CD14-positive monocyte (primary cell): ENCODE data around the gene LMAN1. TPM values are rescaled to one million over a fixed set of nuclear protein-coding genes. Genes with fewer than 3 reads are reported as not detected.

Experiments used
- DNase-seq, 3 donors: peaks; one replicate each; pipeline ENCODE4 v3.0.0-alpha.2; 2011 to 2022
- H2AFZ ChIP-seq: 2 replicates; pipeline ENCODE4 v1.6.0; 2012; ENCODE audit warnings: mild to moderate bottlenecking, low read depth, low read length, inconsistent platforms; ENCODE audit not compliant: insufficient read depth, poor library complexity, severe bottlenecking
- H3K27ac ChIP-seq, 2 donors: 1 replicate in 1 of 2; 2 replicates in 1 of 2; pipeline ENCODE4 v1.5.1; 2012 to 2013; ENCODE audit warnings: low read length in 2 of 2, control low read depth in 1 of 2, inconsistent platforms in 1 of 2, low read depth in 1 of 2, mild to moderate bottlenecking in 1 of 2
- H3K27me3 ChIP-seq, 2 donors: one replicate each; pipeline versions ENCODE4 v1.6.0 to v1.6.1; 2011 to 2013; ENCODE audit warnings: low read length in 2 of 2; ENCODE audit not compliant: control insufficient read depth in 2 of 2, insufficient read depth in 2 of 2
- H3K36me3 ChIP-seq, 2 donors: replicated peaks in 1 of 2; 1 replicate in 1 of 2; 2 replicates in 1 of 2; pipeline versions ENCODE4 v1.5.1 to v1.6.1; 2012 to 2013; ENCODE audit warnings: low read length in 2 of 2, control low read depth in 1 of 2, inconsistent platforms in 1 of 2, mild to moderate bottlenecking in 1 of 2; ENCODE audit not compliant: insufficient read depth in 2 of 2, control insufficient read depth in 1 of 2
- H3K4me1 ChIP-seq, 2 donors: 1 replicate in 1 of 2; 2 replicates in 1 of 2; pipeline versions ENCODE4 v1.5.1 to v1.6.1; 2012 to 2013; ENCODE audit warnings: low read length in 2 of 2, control low read depth in 1 of 2, inconsistent platforms in 1 of 2, mild to moderate bottlenecking in 1 of 2, moderate library complexity in 1 of 2; ENCODE audit not compliant: insufficient read depth in 2 of 2, control insufficient read depth in 1 of 2
- H3K4me2 ChIP-seq: replicated peaks from 2 replicates; pipeline ENCODE3; 2012; ENCODE audit warnings: low read length, moderate library complexity, mild to moderate bottlenecking; ENCODE audit not compliant: poor library complexity, severe bottlenecking; ENCODE audit errors: extremely low read depth
- H3K4me3 ChIP-seq, 3 experiments: fragments of 200-600 bp in 1 of 3; sonication (generic) in 1 of 3; replicated peaks in 1 of 3; 1 replicate in 2 of 3; 2 replicates in 1 of 3; pipeline ENCODE4 v1.5.1; 2011 to 2013; ENCODE audit warnings: low read length in 3 of 3, mild to moderate bottlenecking in 3 of 3, control low read depth in 2 of 3, low read depth in 2 of 3, inconsistent platforms in 1 of 3, moderate library complexity in 1 of 3
- H3K79me2 ChIP-seq: 2 replicates; pipeline ENCODE4 v1.6.0; 2012; ENCODE audit warnings: mild to moderate bottlenecking, control low read depth, inconsistent platforms, low read length, moderate library complexity; ENCODE audit not compliant: insufficient read depth
- H3K9ac ChIP-seq: 2 replicates; pipeline ENCODE4 v1.6.0; 2017; ENCODE audit warnings: low read length, mild to moderate bottlenecking; ENCODE audit not compliant: insufficient read depth, poor library complexity, severe bottlenecking
- H3K9me3 ChIP-seq, 2 donors: replicated peaks in 1 of 2; 1 replicate in 1 of 2; 2 replicates in 1 of 2; pipeline versions ENCODE4 v1.5.1 to v1.6.1; 2012 to 2013; ENCODE audit warnings: low read length in 2 of 2, control low read depth in 1 of 2; ENCODE audit not compliant: control insufficient read depth in 1 of 2, insufficient read depth in 1 of 2
- H4K20me1 ChIP-seq: 2 replicates; pipeline ENCODE4 v1.6.0; 2012; ENCODE audit warnings: mild to moderate bottlenecking, low read length, control low read depth, moderate library complexity; ENCODE audit not compliant: insufficient read depth
- H3K27ac Mint-ChIP-seq, 7 donors: one replicate each; pipeline ENCODE4 v1.8.0; 2020; ENCODE audit warnings: mild to moderate bottlenecking in 7 of 7, mixed read lengths in 7 of 7, moderate library complexity in 6 of 7, inconsistent platforms in 2 of 7
- H3K27me3 Mint-ChIP-seq, 3 donors: one replicate each; pipeline ENCODE4 v1.8.0; 2021 to 2022; ENCODE audit warnings: low read depth in 3 of 3, mild to moderate bottlenecking in 3 of 3, mixed read lengths in 3 of 3, moderate library complexity in 3 of 3, inconsistent platforms in 1 of 3
- H3K36me3 Mint-ChIP-seq, 2 donors: one replicate each; pipeline ENCODE4 v1.8.0; 2020; ENCODE audit warnings: mixed read lengths in 2 of 2, inconsistent platforms in 1 of 2, mild to moderate bottlenecking in 1 of 2
- H3K4me1 Mint-ChIP-seq: one replicate; pipeline ENCODE4 v1.8.0; 2020; ENCODE audit warnings: mild to moderate bottlenecking, mixed read lengths
- H3K4me3 Mint-ChIP-seq, 2 donors: one replicate each; pipeline ENCODE4 v1.8.0; 2020; ENCODE audit warnings: mild to moderate bottlenecking in 2 of 2, mixed read lengths in 2 of 2, moderate library complexity in 1 of 2
- H3K9me3 Mint-ChIP-seq, 7 donors: one replicate each; pipeline ENCODE4 v1.8.0; 2020 to 2022; ENCODE audit warnings: mixed read lengths in 7 of 7, mild to moderate bottlenecking in 6 of 7, moderate library complexity in 6 of 7, inconsistent platforms in 2 of 7
- WGBS: methylation state at CpG from one replicate; pipeline ENCODE4 v1.1.5; 2013; ENCODE audit warnings: missing lambda C conversion rate; ENCODE audit not compliant: insufficient coverage; 5-methylcytosine and 5-hydroxymethylcytosine counted together
- intact Hi-C, 2 donors: fragments of 100-400 bp; cut with micrococcal nuclease; formaldehyde crosslinking; loops; one replicate each; pipeline versions ENCODE4 v1.15.0 to v1.15.1; 2023
- polyA plus RNA-seq, 3 donors: library from polyadenylated mRNA; depleted of rRNA in 1 of 3; unstranded in 2 of 3; stranded (reverse) in 1 of 3; fragments of 300-500 nt in 2 of 3; fragments of >200 nt in 1 of 3; fragmentation: Illumina TruSeq in 2 of 3; gene quantifications; 1 replicate in 2 of 3; 2 replicates in 1 of 3; pipeline ENCODE4 v1.2.3, GENCODE V29; 2012 to 2021
- TF ChIP-seq, protein P1 (sequence below): fragments of 200-600 bp; IDR thresholded peaks from one replicate; pipeline ENCODE4 v1.8.0; 2022; ENCODE audit warnings: antibody characterized with exemption, mild to moderate bottlenecking

The LMAN1 gene
- polyA plus RNA-seq, 3 donors: 4.7 to 10.9 (median 7.6) TPM

DNA sequence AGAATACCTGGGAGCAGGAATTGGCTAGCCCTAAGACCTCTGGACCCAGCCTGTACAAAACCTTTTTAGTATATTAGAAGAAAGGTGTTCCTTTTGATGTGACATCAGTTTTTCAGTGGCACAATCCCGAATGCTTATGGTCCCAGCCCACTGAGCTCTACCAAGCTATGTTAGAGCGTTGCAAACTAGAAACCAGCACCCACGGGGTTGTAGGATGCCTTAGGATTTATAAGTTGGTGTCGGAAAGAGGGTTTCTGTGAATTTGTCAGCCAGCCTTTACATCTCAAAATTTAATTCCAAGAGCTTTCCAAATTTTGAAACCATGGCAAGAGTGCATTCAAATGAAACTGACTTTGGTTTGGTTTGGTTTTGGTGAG, 499 bp upstream of the LMAN1 start:
- H3K27me3 Mint-ChIP-seq: peaks cover 6 to 8% (median 6%) of the 10 kb centered on the region in 3 donors
- DNase-seq: no peak
- H4K20me1 ChIP-seq: no peaks in the 10 kb centered on the region
- H3K9ac ChIP-seq: peak overlapping the region; percentile 64
- H3K27me3 ChIP-seq: peaks cover 21 to 34% of the 10 kb centered on the region in 2 donors
- peaks cover 25% of the 10 kb centered on the region for H3K4me1 Mint-ChIP-seq
- H3K4me2 ChIP-seq: peak overlapping the region; percentile 87
- H3K36me3 ChIP-seq: peaks cover 3 to 9% of the 10 kb centered on the region in 2 donors
- peaks cover 8% of the 10 kb centered on the region for H3K79me2 ChIP-seq
- H3K27ac Mint-ChIP-seq: no peak overlapping the region
- no peaks in the 10 kb centered on the region for H3K9me3 ChIP-seq
- H3K4me1 ChIP-seq: peaks cover 14 to 18% of the 10 kb centered on the region in 2 donors
- no peak overlapping the region for H3K27ac ChIP-seq
- peak overlapping the region; percentile 81 to 95 (median 83) for H3K4me3 ChIP-seq
- intact Hi-C loops: no loop called here
- TF ChIP-seq, protein P1, sequence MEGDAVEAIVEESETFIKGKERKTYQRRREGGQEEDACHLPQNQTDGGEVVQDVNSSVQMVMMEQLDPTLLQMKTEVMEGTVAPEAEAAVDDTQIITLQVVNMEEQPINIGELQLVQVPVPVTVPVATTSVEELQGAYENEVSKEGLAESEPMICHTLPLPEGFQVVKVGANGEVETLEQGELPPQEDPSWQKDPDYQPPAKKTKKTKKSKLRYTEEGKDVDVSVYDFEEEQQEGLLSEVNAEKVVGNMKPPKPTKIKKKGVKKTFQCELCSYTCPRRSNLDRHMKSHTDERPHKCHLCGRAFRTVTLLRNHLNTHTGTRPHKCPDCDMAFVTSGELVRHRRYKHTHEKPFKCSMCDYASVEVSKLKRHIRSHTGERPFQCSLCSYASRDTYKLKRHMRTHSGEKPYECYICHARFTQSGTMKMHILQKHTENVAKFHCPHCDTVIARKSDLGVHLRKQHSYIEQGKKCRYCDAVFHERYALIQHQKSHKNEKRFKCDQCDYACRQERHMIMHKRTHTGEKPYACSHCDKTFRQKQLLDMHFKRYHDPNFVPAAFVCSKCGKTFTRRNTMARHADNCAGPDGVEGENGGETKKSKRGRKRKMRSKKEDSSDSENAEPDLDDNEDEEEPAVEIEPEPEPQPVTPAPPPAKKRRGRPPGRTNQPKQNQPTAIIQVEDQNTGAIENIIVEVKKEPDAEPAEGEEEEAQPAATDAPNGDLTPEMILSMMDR: no peak
- H3K36me3 Mint-ChIP-seq: peaks cover 7 to 8% of the 10 kb centered on the region in 2 donors
- no peaks in the 10 kb centered on the region for H3K9me3 Mint-ChIP-seq
- H3K4me3 Mint-ChIP-seq: peak overlapping the region; percentile 94 to 96
- 0% methylated on average over 1 of the region's 4 CpGs for WGBS
- peak overlapping the region; percentile 87 for H2AFZ ChIP-seq

DNA sequence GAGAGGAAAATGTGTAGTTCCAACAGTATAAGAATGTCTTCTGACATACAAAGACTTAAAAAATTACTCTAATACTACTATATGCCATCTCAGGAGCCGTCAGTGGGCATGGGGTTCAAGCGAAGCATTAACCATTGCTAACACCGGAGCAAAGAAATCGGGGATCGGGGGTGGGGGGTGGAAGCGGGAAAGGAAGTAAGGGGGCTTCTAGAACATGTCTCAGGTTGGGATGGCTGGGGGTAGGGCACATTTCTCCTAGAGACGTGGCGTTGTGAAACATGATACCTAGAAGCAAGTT, 702 bp downstream of the LMAN1 start:
- H3K27me3 ChIP-seq: peaks cover 21 to 30% of the 10 kb centered on the region in 2 donors
- Mint-ChIP-seq H3K27ac (peak overlapping the region in 5 of 7 donors; percentile 9 to 75 (median 61)), H3K4me3 (peak overlapping the region; percentile 94 to 96), H3K36me3 (peaks cover 10% of the 10 kb centered on the region in 2 donors), H3K27me3 (peaks cover 1 to 7% (median 6%) of the 10 kb centered on the region in 3 donors), H3K9me3 (no peaks in the 10 kb centered on the region), H3K4me1 (peaks cover 25% of the 10 kb centered on the region)
- peak overlapping the region; percentile 81 to 95 (median 83) for H3K4me3 ChIP-seq
- H4K20me1 ChIP-seq: no peaks in the 10 kb centered on the region
- peaks cover 3 to 21% of the 10 kb centered on the region in 2 donors for H3K36me3 ChIP-seq
- H3K27ac ChIP-seq: no peak overlapping the region
- 0% methylated on average over 7 of the region's 8 CpGs for WGBS
- peak overlapping the region; percentile 87 for H2AFZ ChIP-seq
- TF ChIP-seq, protein P1: no peak
- H3K4me1 ChIP-seq: peaks cover 14 to 18% of the 10 kb centered on the region in 2 donors
- no peak for DNase-seq
- no peaks in the 10 kb centered on the region for H3K9me3 ChIP-seq
- intact Hi-C loops: no loop called here
- peaks cover 8% of the 10 kb centered on the region for H3K79me2 ChIP-seq
- H3K4me2 ChIP-seq: peak overlapping the region; percentile 87
- peak overlapping the region; percentile 64 for H3K9ac ChIP-seq
